Caco-2 (cell line): Measurements from ENCODE around the gene SMAD1. TPM values are rescaled to one million over a fixed set of nuclear protein-coding genes. Genes with fewer than 3 reads are reported as not detected.

Experiments used
- BruUV-seq: library from RNA; stranded (reverse); fragments of 400-500 nt; replicated peaks from 2 replicates; lab custom pipeline; 2021; lab: Mats Ljungman, UMichigan
- CTCF ChIA-PET: fragments of 300-600 bp; sonication (Branson Sonifier 250); formaldehyde crosslinking; loops from one replicate; lab custom pipeline; 2022; ENCODE audit warnings: antibody characterized with exemption; lab: Charles Lee
- POLR2A ChIA-PET: fragments of 300-600 bp; sonication (Branson Sonifier 250); formaldehyde crosslinking; loops from one replicate; lab custom pipeline; 2022; ENCODE audit warnings: antibody characterized with exemption; lab: Charles Lee
- DNase-seq, 2 experiments: peaks; one replicate each; pipeline versions ENCODE4 v3.0.0 to v3.0.0-alpha.2; 2020 to 2022
- H3K27me3 ChIP-seq: replicated peaks from 2 replicates; pipeline ENCODE4 v1.6.0; 2011; ENCODE audit warnings: low read length; ENCODE audit not compliant: control insufficient read depth, insufficient read depth
- H3K36me3 ChIP-seq: 2 replicates; pipeline ENCODE4 v1.5.1; 2011; ENCODE audit warnings: low read length; ENCODE audit not compliant: control insufficient read depth, insufficient read depth
- H3K4me1 ChIP-seq: fragments of 250-450 bp; sonication (Bioruptor Pico); 2 replicates; pipeline ENCODE4 v1.5.1; 2020; ENCODE audit warnings: mild to moderate bottlenecking
- H3K4me3 ChIP-seq: 2 replicates; pipeline ENCODE4 v1.5.1; 2011; ENCODE audit warnings: low read depth, mild to moderate bottlenecking, control low read depth, low read length
- H3K9me3 ChIP-seq: fragments of 250-450 bp; sonication (Bioruptor Pico); 2 replicates; pipeline ENCODE4 v1.5.1; 2020; ENCODE audit warnings: mild to moderate bottlenecking, moderate library complexity
- H3K27ac Mint-ChIP-seq: one replicate; pipeline ENCODE4 v1.8.0; 2022; ENCODE audit warnings: mixed read lengths; ENCODE audit not compliant: unreplicated experiment
- H3K27me3 Mint-ChIP-seq: one replicate; pipeline ENCODE4 v1.8.0; 2022; ENCODE audit warnings: mixed read lengths; ENCODE audit not compliant: insufficient read depth, unreplicated experiment
- H3K36me3 Mint-ChIP-seq: one replicate; pipeline ENCODE4 v1.8.0; 2022; ENCODE audit warnings: mild to moderate bottlenecking, mixed read lengths; ENCODE audit not compliant: insufficient read depth, unreplicated experiment
- H3K4me1 Mint-ChIP-seq: one replicate; pipeline ENCODE4 v1.8.0; 2022; ENCODE audit warnings: low read depth, mixed read lengths; ENCODE audit not compliant: unreplicated experiment
- H3K4me3 Mint-ChIP-seq: one replicate; pipeline ENCODE4 v1.8.0; 2022; ENCODE audit warnings: mild to moderate bottlenecking, moderate library complexity, mixed read lengths; ENCODE audit not compliant: unreplicated experiment
- H3K9me3 Mint-ChIP-seq: one replicate; pipeline ENCODE4 v1.8.0; 2022; ENCODE audit warnings: mixed read lengths; ENCODE audit not compliant: unreplicated experiment
- CTCF ChIP-seq, 2 experiments: fragments of 200-600 bp in 1 of 2; IDR thresholded peaks; 1 replicate in 1 of 2; 2 replicates in 1 of 2; pipeline versions ENCODE4 v1.5.1 to v1.8.0; 2011 to 2022; ENCODE audit warnings: antibody characterized with exemption in 1 of 2, control low read depth in 1 of 2, inconsistent platforms in 1 of 2, low read depth in 1 of 2, low read length in 1 of 2, mild to moderate bottlenecking in 1 of 2, moderate library complexity in 1 of 2; ENCODE audit not compliant: insufficient read depth in 1 of 2, severe bottlenecking in 1 of 2, unreplicated experiment in 1 of 2
- intact Hi-C: fragments of 100-400 bp; cut with micrococcal nuclease; formaldehyde crosslinking; loops from one replicate; pipeline ENCODE4 v1.10.0; 2022; ENCODE audit not compliant: unreplicated experiment
- total RNA-seq: library from RNA; stranded (reverse); gene quantifications from 2 replicates; pipeline ENCODE4 v1.2.3, GENCODE V29; 2022

SMAD1 gene
- total RNA-seq, 1 experiment from 2014 or later = 4.9 TPM

- Mint-ChIP-seq H3K4me1 (no peaks in the 10 kb centered on the region), H3K27ac (no peak overlapping the region), H3K27me3 (no peaks in the 10 kb centered on the region), H3K9me3 (peaks cover 25% of the 10 kb centered on the region), H3K4me3 (no peak overlapping the region), H3K36me3 (no peaks in the 10 kb centered on the region)
- H3K27me3 ChIP-seq = no peaks in the 10 kb centered on the region
- DNase-seq = no peak
- no peak for TF ChIP-seq CTCF (IDR thresholded peaks at IDR 0.05; ENCODE audit: insufficient read depth in 1 of 2, low read depth in 1 of 2, low read length in 1 of 2, severe bottlenecking in 1 of 2, unreplicated experiment in 1 of 2)
- peaks cover 5% of the 10 kb centered on the region; the same call in 1 of the 2 replicates for H3K9me3 ChIP-seq
- H3K36me3 ChIP-seq = no peaks in the 10 kb centered on the region
- POLR2A ChIA-PET = no interaction called here
- BruUV-seq = no TSS peak
- intact Hi-C loops = no loop called here
- no peak overlapping the region for H3K4me3 ChIP-seq
- no peaks in the 10 kb centered on the region for H3K4me1 ChIP-seq
- CTCF ChIA-PET = no interaction called here
Observed at GRCh38 chr4:145511913-145512522, 30.4 kb downstream of the SMAD1 start.

- no peak overlapping the region for H3K27ac Mint-ChIP-seq
- H3K9me3 ChIP-seq = peaks cover 5% of the 10 kb centered on the region; the same call in 1 of the 2 replicates
- no peak for DNase-seq
- CTCF ChIA-PET = no interaction called here
- BruUV-seq = no TSS peak
- no peaks in the 10 kb centered on the region for H3K27me3 ChIP-seq
- no peaks in the 10 kb centered on the region for H3K4me1 ChIP-seq
- H3K4me3 ChIP-seq = no peak overlapping the region
- H3K36me3 Mint-ChIP-seq = no peaks in the 10 kb centered on the region
- H3K9me3 Mint-ChIP-seq = peaks cover 25% of the 10 kb centered on the region
- no peaks in the 10 kb centered on the region for H3K27me3 Mint-ChIP-seq
- intact Hi-C loops = no loop called here
- no peak for TF ChIP-seq CTCF (IDR thresholded peaks at IDR 0.05; ENCODE audit: insufficient read depth in 1 of 2, low read depth in 1 of 2, low read length in 1 of 2, severe bottlenecking in 1 of 2, unreplicated experiment in 1 of 2)
- H3K4me1 Mint-ChIP-seq = no peaks in the 10 kb centered on the region
- no peak overlapping the region for H3K4me3 Mint-ChIP-seq
- POLR2A ChIA-PET = no interaction called here
- no peaks in the 10 kb centered on the region for H3K36me3 ChIP-seq
Observed at GRCh38 chr4:145513020-145513621, 31.5 kb downstream of the SMAD1 start.

GRCh38 chr4:145520172-145520571 is 38.5 kb downstream of the SMAD1 start:
- Mint-ChIP-seq H3K27ac (no peak overlapping the region), H3K9me3 (no peaks in the 10 kb centered on the region), H3K27me3 (no peaks in the 10 kb centered on the region), H3K36me3 (no peaks in the 10 kb centered on the region), H3K4me3 (no peak overlapping the region), H3K4me1 (no peaks in the 10 kb centered on the region)
- Histone ChIP-seq H3K27me3 (no peaks in the 10 kb centered on the region), H3K4me3 (no peak overlapping the region), H3K9me3 (no peaks in the 10 kb centered on the region), H3K36me3 (no peaks in the 10 kb centered on the region), H3K4me1 (no peaks in the 10 kb centered on the region)
- intact Hi-C loops = no loop called here
- BruUV-seq = no TSS peak
- DNase-seq = no peak
- TF ChIP-seq CTCF (IDR thresholded peaks at IDR 0.05; ENCODE audit: insufficient read depth in 1 of 2, low read depth in 1 of 2, low read length in 1 of 2, severe bottlenecking in 1 of 2, unreplicated experiment in 1 of 2) = no peak
- POLR2A ChIA-PET = no interaction called here
- CTCF ChIA-PET = no interaction called here
